ENCODE data around the gene SYT13. TPM values are rescaled to one million over a fixed set of nuclear protein-coding genes. Genes with fewer than 3 reads are reported as not detected.

SYT13 gene
- total RNA-seq, 1 experiment from 2014 or later = 1.4 TPM

DNA sequence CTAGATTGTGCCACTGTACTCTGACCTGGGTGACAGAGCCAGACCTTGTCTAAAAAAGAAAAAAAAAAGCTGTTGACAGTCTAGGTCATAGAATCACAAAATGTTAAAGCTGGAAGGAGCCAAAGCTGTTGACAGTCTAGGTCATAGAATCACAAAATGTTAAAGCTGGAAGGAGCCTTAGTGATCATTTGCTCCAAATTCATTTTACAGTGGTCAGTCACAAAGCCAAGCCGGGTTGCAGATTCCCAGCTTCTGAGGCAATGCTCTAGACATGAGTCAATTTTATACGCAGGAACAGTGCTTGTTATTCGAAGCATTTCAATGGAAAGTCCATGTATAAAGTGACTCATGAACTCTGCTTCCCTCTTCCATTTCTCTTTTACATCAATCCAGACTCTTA lies 47.4 kb downstream of the SYT13 start:
- TF ChIP-seq CBX3 (IDR thresholded peaks at IDR 0.05; ENCODE audit: low read depth) = no peak
- no peak for TF ChIP-seq EZH2 (IDR thresholded peaks at IDR 0.05)
- TF ChIP-seq, protein P1, sequence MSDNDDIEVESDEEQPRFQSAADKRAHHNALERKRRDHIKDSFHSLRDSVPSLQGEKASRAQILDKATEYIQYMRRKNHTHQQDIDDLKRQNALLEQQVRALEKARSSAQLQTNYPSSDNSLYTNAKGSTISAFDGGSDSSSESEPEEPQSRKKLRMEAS (IDR thresholded peaks at IDR 0.05) = no peak
- TF ChIP-seq, protein P2, sequence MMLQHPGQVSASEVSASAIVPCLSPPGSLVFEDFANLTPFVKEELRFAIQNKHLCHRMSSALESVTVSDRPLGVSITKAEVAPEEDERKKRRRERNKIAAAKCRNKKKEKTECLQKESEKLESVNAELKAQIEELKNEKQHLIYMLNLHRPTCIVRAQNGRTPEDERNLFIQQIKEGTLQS (IDR thresholded peaks at IDR 0.05) = no peak
- no peak for TF ChIP-seq ELF1 (IDR thresholded peaks at IDR 0.05; ENCODE audit: borderline replicate concordance, low read depth)
- no peak for TF ChIP-seq TCF7L2 (IDR thresholded peaks at IDR 0.05; ENCODE audit: borderline replicate concordance, extremely low read depth, insufficient read depth, insufficient read length)
- TF ChIP-seq RAD21 (IDR thresholded peaks at IDR 0.05; ENCODE audit: low read depth) = no peak
- no peak for TF ChIP-seq FOSL1 (IDR thresholded peaks at IDR 0.05; ENCODE audit: low read depth)
- TF ChIP-seq EZH2phosphoT487 (IDR thresholded peaks at IDR 0.05; ENCODE audit: borderline replicate concordance) = no peak
- no peak for TF ChIP-seq EGR1 (IDR thresholded peaks at IDR 0.05; ENCODE audit: low read depth)
- no peak for TF ChIP-seq YY1 (IDR thresholded peaks at IDR 0.05; ENCODE audit: extremely low read depth, insufficient replicate concordance, low read depth, low read length)
- no peak for TF ChIP-seq CEBPB (IDR thresholded peaks at IDR 0.05; ENCODE audit: low read depth)
- TF ChIP-seq ZNF274 (IDR thresholded peaks at IDR 0.05; ENCODE audit: low read depth, low read length) = no peak
- no peak for TF ChIP-seq JUND (IDR thresholded peaks at IDR 0.05)
- no peaks in the 10 kb centered on the region for H4K20me1 ChIP-seq (ENCODE audit: insufficient read depth)
- H3K4me1 ChIP-seq (ENCODE audit: control insufficient read depth in 1 of 2, insufficient read depth in 2 of 2, low read length in 2 of 2) = no peaks in the 10 kb centered on the region
- peaks cover 11% of the 10 kb centered on the region; the same call in 1 of the 2 replicates for H3K27me3 ChIP-seq (ENCODE audit: insufficient read depth, low read length)
- ChIA-PET RAD21 (ENCODE audit: low non-redundant PET in 1 of 2, low total read pairs in 2 of 2, uncharacterized antibody in 2 of 2, unreplicated experiment in 2 of 2) (no interaction called here), CTCF (interaction anchor here (2.3 kb wide), 1 partner anchor 14 kb away, joined by 9 read pairs; no protein-coding TSS in a partner anchor), POLR2A (no interaction called here)
- H3K9ac ChIP-seq (ENCODE audit: low read length) = no peak overlapping the region
- no peak overlapping the region for H3K4me2 ChIP-seq (ENCODE audit: low read length)
- no peak overlapping the region for H2AFZ ChIP-seq (ENCODE audit: low read depth, low read length, poor library complexity, severe bottlenecking)
- no peaks in the 10 kb centered on the region for H3K36me3 ChIP-seq (ENCODE audit: control insufficient read depth in 1 of 2, insufficient read depth in 2 of 2, low read length in 2 of 2)
- no TSS peak for BruUV-seq (replicated peaks)
- no peak overlapping the region for H3K27ac ChIP-seq (ENCODE audit: low read depth, low read length)
- no peak overlapping the region for H3K4me3 ChIP-seq (replicated peaks in 1 of 2; ENCODE audit: low read depth in 1 of 2, low read length in 2 of 2)
- ATAC-seq (no peak), DNase-seq (ENCODE audit: low read depth, low spot score) (no peak)
- intact Hi-C loops (cut with micrococcal nuclease) = no loop called here
- no peaks in the 10 kb centered on the region for H3K79me2 ChIP-seq (ENCODE audit: insufficient read depth, low read length)
- H3K9me2 ChIP-seq (ENCODE audit: insufficient read depth) = no peaks in the 10 kb centered on the region
- no peaks in the 10 kb centered on the region for H3K9me3 ChIP-seq (ENCODE audit: control insufficient read depth in 1 of 2, insufficient read depth in 1 of 2, low read depth in 1 of 2, low read length in 2 of 2)
